Fibroblast of pulmonary artery (primary cell): ENCODE results near the gene TOM1L2.

Experiments
- DNase-seq: peaks from one replicate; pipeline ENCODE4 v3.0.0-alpha.2; 2010; ENCODE audit warnings: low read depth
- H3K4me3 ChIP-seq: replicated peaks from 2 replicates; pipeline ENCODE4 v1.5.1; 2011; ENCODE audit warnings: low read depth, mild to moderate bottlenecking, control low read depth, low read length, moderate library complexity
- TF ChIP-seq, protein P1 (sequence below): IDR thresholded peaks from 2 replicates; pipeline ENCODE4 v1.5.1; 2011; ENCODE audit warnings: mild to moderate bottlenecking, control low read depth, low read length, inconsistent platforms; ENCODE audit errors: missing control alignments

TOM1L2 gene

DNA sequence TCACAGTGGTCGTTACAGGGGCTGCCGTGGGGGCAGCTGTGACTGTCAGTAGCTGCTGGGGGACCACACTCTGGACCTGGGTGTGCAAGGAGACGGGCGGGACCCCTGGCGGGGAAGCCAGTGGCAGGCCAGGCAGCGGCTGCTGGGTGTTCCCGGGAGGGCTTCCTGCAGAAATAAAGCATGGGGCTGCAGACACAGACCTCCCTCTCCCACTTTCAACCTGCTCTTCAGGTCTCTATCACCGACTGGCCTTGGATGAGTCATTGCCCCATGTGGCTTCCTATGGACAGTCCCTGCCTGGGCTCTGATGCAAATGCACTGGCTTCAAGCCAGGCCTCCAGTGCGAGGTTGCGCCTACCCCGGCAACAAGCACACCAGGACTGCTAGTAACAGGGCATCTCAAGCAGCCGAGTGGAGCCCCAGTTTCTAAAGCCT lies 152.6 kb downstream of the TOM1L2 start:
- DNase-seq: peak; percentile 97

DNA sequence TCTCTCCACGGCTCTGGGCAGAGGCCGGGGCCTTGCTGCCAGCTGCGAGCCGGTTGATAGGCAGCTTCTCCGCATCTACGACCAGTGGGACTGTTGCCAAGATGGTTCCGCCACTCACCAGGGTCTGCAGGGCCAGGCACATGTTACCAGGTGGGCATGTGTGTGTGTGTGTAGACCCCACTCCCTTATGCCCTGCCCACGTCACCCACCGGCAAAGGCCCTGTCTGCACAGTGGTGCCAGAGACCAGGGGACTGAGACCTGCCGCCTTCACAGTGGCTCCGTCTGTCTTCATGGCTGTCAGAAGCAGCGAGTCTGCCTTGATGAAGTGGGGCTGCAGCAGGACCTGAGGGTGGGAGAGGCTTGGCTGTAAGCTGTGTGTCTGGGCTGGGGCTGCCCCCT lies 153.1 kb downstream of the TOM1L2 start:
- H3K4me3 ChIP-seq: no peak overlapping the region
- no peak for DNase-seq
- TF ChIP-seq, protein P1, sequence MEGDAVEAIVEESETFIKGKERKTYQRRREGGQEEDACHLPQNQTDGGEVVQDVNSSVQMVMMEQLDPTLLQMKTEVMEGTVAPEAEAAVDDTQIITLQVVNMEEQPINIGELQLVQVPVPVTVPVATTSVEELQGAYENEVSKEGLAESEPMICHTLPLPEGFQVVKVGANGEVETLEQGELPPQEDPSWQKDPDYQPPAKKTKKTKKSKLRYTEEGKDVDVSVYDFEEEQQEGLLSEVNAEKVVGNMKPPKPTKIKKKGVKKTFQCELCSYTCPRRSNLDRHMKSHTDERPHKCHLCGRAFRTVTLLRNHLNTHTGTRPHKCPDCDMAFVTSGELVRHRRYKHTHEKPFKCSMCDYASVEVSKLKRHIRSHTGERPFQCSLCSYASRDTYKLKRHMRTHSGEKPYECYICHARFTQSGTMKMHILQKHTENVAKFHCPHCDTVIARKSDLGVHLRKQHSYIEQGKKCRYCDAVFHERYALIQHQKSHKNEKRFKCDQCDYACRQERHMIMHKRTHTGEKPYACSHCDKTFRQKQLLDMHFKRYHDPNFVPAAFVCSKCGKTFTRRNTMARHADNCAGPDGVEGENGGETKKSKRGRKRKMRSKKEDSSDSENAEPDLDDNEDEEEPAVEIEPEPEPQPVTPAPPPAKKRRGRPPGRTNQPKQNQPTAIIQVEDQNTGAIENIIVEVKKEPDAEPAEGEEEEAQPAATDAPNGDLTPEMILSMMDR: no peak

More for the DNA sequence above, 152.6 kb downstream of the TOM1L2 start:
- H3K4me3 ChIP-seq: no peak overlapping the region
- TF ChIP-seq, protein P1: no peak

DNA sequence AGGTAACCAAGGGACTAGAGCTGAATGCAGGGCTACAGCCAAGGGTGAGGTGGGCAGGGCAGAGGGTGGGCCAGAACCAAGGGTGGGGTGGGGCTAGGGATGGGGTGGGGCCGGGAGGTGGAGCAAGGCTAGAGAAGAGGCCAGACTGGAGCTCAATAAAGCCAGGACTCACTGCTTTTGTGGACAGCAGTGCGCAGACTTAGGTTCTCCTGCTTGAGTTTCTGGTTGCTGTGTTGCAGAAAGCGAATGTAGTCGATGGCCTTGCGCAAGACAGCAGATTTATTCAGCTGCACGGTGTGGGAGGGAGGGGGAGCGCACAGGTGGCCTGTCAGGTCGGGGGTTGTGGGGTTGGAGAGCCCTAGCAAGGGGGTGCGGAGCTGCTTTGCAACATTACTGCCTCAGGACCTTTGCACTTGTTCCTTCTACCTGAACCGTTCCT lies 154.1 kb downstream of the TOM1L2 start:
- H3K4me3 ChIP-seq: no peak overlapping the region
- DNase-seq: peak; percentile 34

DNA sequence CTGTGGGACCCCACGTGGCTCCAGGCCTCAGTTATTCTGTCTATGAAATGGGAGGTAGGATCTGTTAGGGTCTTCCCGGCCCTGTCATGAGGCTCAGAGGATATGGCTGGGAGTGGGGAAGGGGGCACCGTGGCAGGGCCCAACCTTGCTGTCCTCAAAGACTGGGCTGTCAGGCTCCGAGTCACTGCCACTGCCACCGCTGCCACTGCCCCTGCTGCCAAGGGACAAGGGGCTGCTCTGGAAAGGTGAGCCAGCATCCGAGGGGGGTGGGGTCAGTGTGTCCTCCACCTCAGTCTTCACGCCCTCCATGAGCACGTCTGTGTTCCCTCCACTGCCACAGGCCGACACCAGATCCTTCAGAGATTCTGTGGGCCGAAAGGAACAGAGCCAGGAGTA lies 154.7 kb downstream of the TOM1L2 start:
- no peak for DNase-seq
- TF ChIP-seq, protein P1: no peak
- no peak overlapping the region for H3K4me3 ChIP-seq

More for the DNA sequence above, 154.1 kb downstream of the TOM1L2 start:
- TF ChIP-seq, protein P1: no peak

DNA sequence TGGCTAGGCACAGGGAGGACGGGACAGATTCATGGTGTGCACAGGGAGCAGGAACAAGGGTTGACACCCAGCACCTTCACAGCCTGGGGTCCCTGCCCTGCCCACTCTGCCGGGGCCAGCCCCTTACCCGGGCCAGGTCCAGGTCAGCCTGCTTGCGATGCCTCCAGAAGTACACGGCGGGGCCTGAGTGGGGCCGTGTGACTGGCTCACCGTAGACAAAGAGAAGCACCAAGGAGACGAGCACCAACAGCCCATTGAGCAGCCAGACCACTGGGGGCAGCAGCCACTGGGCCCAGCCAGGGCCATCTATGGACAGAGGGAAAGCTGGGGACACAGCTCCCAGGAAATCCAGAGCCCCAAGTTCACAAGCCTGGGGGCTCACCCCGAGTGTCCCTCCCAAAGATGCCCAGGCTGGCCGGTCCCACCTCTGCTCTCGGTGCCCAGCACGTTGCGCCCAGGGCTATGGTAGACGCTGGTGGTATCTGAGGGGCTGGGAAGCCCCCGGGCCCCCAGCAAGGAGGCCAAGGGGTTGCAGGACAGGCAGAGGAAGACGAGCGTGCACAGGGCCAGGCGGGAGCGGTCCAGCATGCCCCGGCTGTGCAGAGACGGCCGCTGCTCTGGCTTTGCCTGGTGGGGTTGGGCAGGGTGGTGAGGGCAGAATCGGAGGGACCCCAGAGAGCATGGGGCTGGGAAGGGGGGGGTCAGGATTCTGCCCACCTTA lies 155.2 kb downstream of the TOM1L2 start:
- H3K4me3 ChIP-seq: no peak overlapping the region
- no peak for DNase-seq
- TF ChIP-seq, protein P1: no peak

DNA sequence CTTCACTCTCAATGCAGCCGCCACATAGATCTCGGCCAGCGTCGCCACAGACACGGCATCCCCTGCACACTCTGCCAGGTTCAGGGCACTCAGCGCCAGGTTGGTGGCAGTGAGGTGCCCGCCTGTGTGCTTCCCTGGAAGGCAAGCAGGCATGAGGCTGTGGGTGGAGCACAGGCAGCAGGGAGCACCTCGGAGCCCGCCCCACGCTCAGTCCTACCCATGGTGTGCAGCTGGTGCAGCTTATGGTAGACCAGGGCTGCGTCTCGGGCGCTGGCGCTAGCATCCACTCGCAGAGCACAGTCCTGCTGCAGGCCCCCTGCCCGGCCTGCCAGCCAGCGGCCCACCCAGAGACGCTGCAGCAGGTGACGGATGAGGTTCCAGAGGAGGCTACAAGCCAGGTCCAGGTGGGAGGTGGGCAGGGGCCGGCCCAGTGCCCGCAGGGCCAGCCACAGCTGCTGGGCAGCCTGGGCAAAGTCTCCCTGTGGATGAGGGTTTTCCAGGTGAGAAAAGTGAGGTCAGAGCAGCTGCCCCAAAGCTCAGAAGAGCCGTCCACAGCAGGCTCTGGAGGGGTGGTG lies 155.9 kb downstream of the TOM1L2 start:
- no peak for DNase-seq
- TF ChIP-seq, protein P1: no peak
- H3K4me3 ChIP-seq: no peak overlapping the region
